ENCODE measurements around the gene CLEC19A.

CLEC19A gene

GRCh38 chr16:19344980-19345379 lies 59.4 kb downstream of the CLEC19A start:
- H3K27ac ChIP-seq (ENCODE audit: low read depth, low read length): no peak overlapping the region
- no peaks in the 10 kb centered on the region for H3K79me2 ChIP-seq (ENCODE audit: control insufficient read depth, low read length)
- no peaks in the 10 kb centered on the region for H3K36me3 ChIP-seq (ENCODE audit: control insufficient read depth, low read length)
- H3K9me2 ChIP-seq (replicated peaks; ENCODE audit: control insufficient read depth, low read length): no peaks in the 10 kb centered on the region
- H3K9me3 ChIP-seq (ENCODE audit: control insufficient read depth, insufficient read depth, low read length): no peaks in the 10 kb centered on the region; the same call in 1 of the 2 replicates
- no peak overlapping the region for H3K4me3 ChIP-seq (ENCODE audit: low read length)
- H3K4me1 ChIP-seq (ENCODE audit: control insufficient read depth, low read length): no peaks in the 10 kb centered on the region
- H3K4me2 ChIP-seq (ENCODE audit: low read length): no peak overlapping the region
- H3F3A ChIP-seq (ENCODE audit: control insufficient read depth, insufficient read depth): no peaks in the 10 kb centered on the region
- TF ChIP-seq CTCF (IDR thresholded peaks at IDR 0.05; ENCODE audit: low read depth, low read length, poor library complexity, severe bottlenecking): no peak
- no peak for TF ChIP-seq EZH2phosphoT487 (IDR thresholded peaks at IDR 0.05; ENCODE audit: borderline replicate concordance, low read length)
- peaks cover 8% of the 10 kb centered on the region for H3K27me3 ChIP-seq (ENCODE audit: control insufficient read depth, low read length)
- H4K20me1 ChIP-seq (ENCODE audit: control insufficient read depth, insufficient read depth, low read depth, low read length): no peaks in the 10 kb centered on the region

GRCh38 chr16:19346335-19346922 lies 60.9 kb downstream of the CLEC19A start:
- H3K9me3 ChIP-seq (ENCODE audit: control insufficient read depth, insufficient read depth, low read length): no peaks in the 10 kb centered on the region; the same call in 1 of the 2 replicates
- no peaks in the 10 kb centered on the region for H3K9me2 ChIP-seq (replicated peaks; ENCODE audit: control insufficient read depth, low read length)
- H3K4me2 ChIP-seq (ENCODE audit: low read length): no peak overlapping the region
- no peaks in the 10 kb centered on the region for H3K4me1 ChIP-seq (ENCODE audit: control insufficient read depth, low read length)
- peaks cover 8% of the 10 kb centered on the region for H3K27me3 ChIP-seq (ENCODE audit: control insufficient read depth, low read length)
- no peaks in the 10 kb centered on the region for H4K20me1 ChIP-seq (ENCODE audit: control insufficient read depth, insufficient read depth, low read depth, low read length)
- no peaks in the 10 kb centered on the region for H3K36me3 ChIP-seq (ENCODE audit: control insufficient read depth, low read length)
- no peak overlapping the region for H3K27ac ChIP-seq (ENCODE audit: low read depth, low read length)
- no peaks in the 10 kb centered on the region for H3F3A ChIP-seq (ENCODE audit: control insufficient read depth, insufficient read depth)
- no peak overlapping the region for H3K4me3 ChIP-seq (ENCODE audit: low read length)
- no peak for TF ChIP-seq EZH2phosphoT487 (IDR thresholded peaks at IDR 0.05; ENCODE audit: borderline replicate concordance, low read length)
- TF ChIP-seq CTCF (IDR thresholded peaks at IDR 0.05; ENCODE audit: low read depth, low read length, poor library complexity, severe bottlenecking): no peak
- no peaks in the 10 kb centered on the region for H3K79me2 ChIP-seq (ENCODE audit: control insufficient read depth, low read length)

GRCh38 chr16:19348125-19348524 lies 62.6 kb downstream of the CLEC19A start:
- no peak overlapping the region for H3K4me2 ChIP-seq (ENCODE audit: low read length)
- TF ChIP-seq EZH2phosphoT487 (IDR thresholded peaks at IDR 0.05; ENCODE audit: borderline replicate concordance, low read length) (no peak), CTCF (IDR thresholded peaks at IDR 0.05; ENCODE audit: low read depth, low read length, poor library complexity, severe bottlenecking) (no peak)
- H3F3A ChIP-seq (ENCODE audit: control insufficient read depth, insufficient read depth): no peaks in the 10 kb centered on the region
- no peaks in the 10 kb centered on the region for H4K20me1 ChIP-seq (ENCODE audit: control insufficient read depth, insufficient read depth, low read depth, low read length)
- H3K36me3 ChIP-seq (ENCODE audit: control insufficient read depth, low read length): no peaks in the 10 kb centered on the region
- H3K27me3 ChIP-seq (ENCODE audit: control insufficient read depth, low read length): peaks cover 8% of the 10 kb centered on the region
- H3K9me2 ChIP-seq (replicated peaks; ENCODE audit: control insufficient read depth, low read length): no peaks in the 10 kb centered on the region
- no peaks in the 10 kb centered on the region for H3K4me1 ChIP-seq (ENCODE audit: control insufficient read depth, low read length)
- H3K4me3 ChIP-seq (ENCODE audit: low read length): no peak overlapping the region
- H3K27ac ChIP-seq (ENCODE audit: low read depth, low read length): no peak overlapping the region
- H3K79me2 ChIP-seq (ENCODE audit: control insufficient read depth, low read length): no peaks in the 10 kb centered on the region
- H3K9me3 ChIP-seq (ENCODE audit: control insufficient read depth, insufficient read depth, low read length): no peaks in the 10 kb centered on the region; the same call in 1 of the 2 replicates
